Measurements from ENCODE around the gene DACH2. TPM values are rescaled to one million over a fixed set of nuclear protein-coding genes. Genes with fewer than 3 reads are reported as not detected.

DACH2 gene
- total RNA-seq, 4 donors from 2014 or later: not detected

DNA sequence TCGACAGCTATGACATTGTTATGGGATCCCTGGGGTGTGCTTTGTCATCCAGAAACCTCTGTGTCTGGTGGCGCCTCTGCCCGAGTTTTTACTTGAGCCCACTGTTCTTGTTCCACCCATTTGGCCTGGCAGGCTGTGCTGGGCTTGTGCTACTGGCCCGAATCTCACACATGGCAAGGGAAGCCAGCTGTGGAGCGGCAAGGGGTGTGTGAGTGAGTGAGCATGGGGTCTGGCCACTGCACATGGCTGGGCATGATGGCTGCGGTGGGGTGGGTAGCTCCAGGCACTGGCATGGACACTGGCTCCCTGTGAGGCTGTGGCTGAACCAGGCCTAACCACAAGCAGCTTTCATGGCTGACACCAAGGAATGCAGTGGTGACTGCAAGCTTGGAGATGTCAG lies 89.2 kb downstream of the DACH2 start:
- no peak for TF ChIP-seq CTCF (IDR thresholded peaks at IDR 0.05)
- ATAC-seq (ENCODE audit: low FRiP score): no peak
- no peak for DNase-seq (ENCODE audit: low spot score)

GRCh38 chrX:86241547-86241946 lies 93.3 kb downstream of the DACH2 start:
- TF ChIP-seq CTCF (IDR thresholded peaks at IDR 0.05): no peak
- DNase-seq (ENCODE audit: low spot score): no peak
- ATAC-seq (ENCODE audit: low FRiP score): no peak

- TF ChIP-seq CTCF (IDR thresholded peaks at IDR 0.05): no peak
- ATAC-seq (ENCODE audit: low FRiP score): no peak
Observed at GRCh38 chrX:86263526-86263925, 115.3 kb downstream of the DACH2 start.

GRCh38 chrX:86295293-86295692 lies 147.0 kb downstream of the DACH2 start:
- no peak for TF ChIP-seq CTCF (IDR thresholded peaks at IDR 0.05)
- DNase-seq (ENCODE audit: low spot score) (no peak), ATAC-seq (ENCODE audit: low FRiP score) (no peak)

More at GRCh38 chrX:86263526-86263925, 115.3 kb downstream of the DACH2 start:
- no peak for DNase-seq (ENCODE audit: low spot score)

GRCh38 chrX:86322913-86323312 lies 174.7 kb downstream of the DACH2 start:
- TF ChIP-seq CTCF (IDR thresholded peaks at IDR 0.05): no peak
- ATAC-seq (ENCODE audit: low FRiP score) (no peak), DNase-seq (ENCODE audit: low spot score) (no peak)

DNA sequence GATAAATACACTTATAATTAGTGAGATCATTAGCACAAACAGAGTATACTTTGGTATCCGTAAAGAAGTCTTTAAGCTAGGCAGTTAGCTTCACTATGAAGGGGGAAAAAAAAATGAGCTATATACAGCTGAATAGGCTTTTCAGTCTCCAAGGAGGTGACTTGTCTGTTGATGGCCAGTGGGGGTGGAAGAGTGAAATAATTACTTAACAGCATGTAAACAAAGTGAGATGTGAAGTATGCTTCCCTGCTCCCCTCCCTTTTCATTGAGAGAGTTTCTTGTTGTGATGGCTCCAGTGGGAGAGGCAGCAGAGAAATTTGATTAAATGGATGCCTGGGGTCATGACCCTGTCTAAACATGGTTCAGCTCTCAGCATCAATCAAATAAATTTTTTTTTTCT lies 180.9 kb downstream of the DACH2 start:
- DNase-seq (ENCODE audit: low spot score) (no peak), ATAC-seq (ENCODE audit: low FRiP score) (no peak)
- TF ChIP-seq CTCF (IDR thresholded peaks at IDR 0.05): no peak

DNA sequence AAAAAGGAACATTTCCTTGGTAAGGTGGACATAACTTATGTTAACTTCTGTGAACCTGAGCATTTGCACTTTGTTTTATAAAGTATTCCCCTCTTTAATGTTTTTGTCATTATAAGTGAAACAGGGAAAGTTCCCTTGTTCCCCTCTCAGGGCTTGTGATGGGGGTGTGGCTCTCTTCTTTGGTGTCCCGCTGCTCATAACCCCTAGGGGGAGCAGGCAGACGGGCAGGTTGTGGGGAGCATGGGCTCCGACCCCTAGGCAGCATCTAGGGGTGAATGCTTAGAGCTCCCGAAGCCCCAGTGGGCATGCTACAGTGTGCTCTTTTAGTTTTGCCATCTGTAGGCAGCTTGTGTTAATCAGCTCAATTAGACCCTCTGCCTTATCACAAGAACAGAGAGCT lies 200.4 kb downstream of the DACH2 start:
- DNase-seq (ENCODE audit: low spot score) (no peak), ATAC-seq (ENCODE audit: low FRiP score) (no peak)
- no peak for TF ChIP-seq CTCF (IDR thresholded peaks at IDR 0.05)

Measured in omental fat pad (tissue), 4 donors.